Caki2 (cell line): Measurements from ENCODE around the gene SLC46A3. TPM values are rescaled to one million over a fixed set of nuclear protein-coding genes. Genes with fewer than 3 reads are reported as not detected.

Experiments
- DNase-seq: peaks from one replicate; pipeline ENCODE4 v3.0.0-alpha.2; 2015; ENCODE audit warnings: low read depth
- in situ Hi-C: cut with HindIII; loops from 2 replicates; pipeline ENCODE4 v1.10.0; 2016; ENCODE audit warnings: low sequenced_read_pairs, low pct_unique_long_range_greater_than_20kb, mixed read lengths
- total RNA-seq: library from RNA; depleted of rRNA; stranded (reverse); fragments of >200 nt; shearing (Covaris generic); gene quantifications from 2 replicates; pipeline ENCODE4 v1.2.3, GENCODE V29; 2014; ENCODE audit warnings: low replicate concordance; rRNA removed

Gene SLC46A3
- total RNA-seq, 1 experiment from 2014 or later: 1.8 TPM

GRCh38 chr13:28653111-28653510 is 65.7 kb downstream of the SLC46A3 start:
- in situ Hi-C loops: no loop called here
- DNase-seq: no peak

DNA sequence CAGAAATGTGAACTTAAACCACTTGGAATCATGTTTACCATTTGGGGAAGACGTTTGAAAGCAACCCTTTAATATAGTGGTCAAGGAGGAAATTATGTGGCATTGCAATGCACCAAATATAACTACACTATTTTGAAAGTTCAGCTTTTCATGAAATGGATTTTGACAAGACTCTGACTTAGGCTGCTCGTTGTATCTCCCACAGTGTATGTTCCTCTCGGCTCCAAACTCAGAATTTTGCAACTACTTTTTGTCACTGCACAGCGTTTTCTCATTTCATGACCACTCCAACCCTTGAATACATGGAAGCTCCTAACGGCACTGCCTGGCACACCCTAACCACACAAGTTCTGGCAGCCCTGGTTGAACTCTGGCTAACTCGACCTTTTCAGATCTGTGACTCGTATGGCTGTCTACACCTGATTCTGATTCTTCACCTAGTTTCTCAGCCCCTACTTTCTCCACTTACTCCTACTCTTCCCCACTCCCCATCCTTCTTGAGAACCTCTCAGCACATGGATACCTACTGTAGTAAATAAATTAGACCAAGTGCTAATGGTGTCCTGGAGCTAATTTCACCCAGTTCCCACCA is 66.9 kb downstream of the SLC46A3 start:
- in situ Hi-C loops: no loop called here
- no peak for DNase-seq

GRCh38 chr13:28650284-28650683 is 68.5 kb downstream of the SLC46A3 start:
- DNase-seq: no peak
- in situ Hi-C loops: no loop called here

Other genes starting within 250 kb of the SLC46A3 start
- not detected in 2 replicates for gene FLT1, start 223.8 kb downstream of the SLC46A3 start, total RNA-seq
- gene POMP, start 59.8 kb downstream of the SLC46A3 start, total RNA-seq: 44.7 and 73.6 TPM in 2 replicates
- gene MTUS2, start 101.4 kb upstream of the SLC46A3 start, total RNA-seq: not detected in 2 replicates